HG03575 (cell line): ENCODE measurements around the gene USH2A.

ENCODE experiments used
- ATAC-seq: cut with Tn5 transposase; IDR thresholded peaks from one replicate; pipeline ENCODE4 v1.9.1; 2021; ENCODE audit not compliant: unreplicated experiment, insufficient number of reproducible peaks, low FRiP score; ENCODE audit errors: extremely low read depth

USH2A gene

DNA sequence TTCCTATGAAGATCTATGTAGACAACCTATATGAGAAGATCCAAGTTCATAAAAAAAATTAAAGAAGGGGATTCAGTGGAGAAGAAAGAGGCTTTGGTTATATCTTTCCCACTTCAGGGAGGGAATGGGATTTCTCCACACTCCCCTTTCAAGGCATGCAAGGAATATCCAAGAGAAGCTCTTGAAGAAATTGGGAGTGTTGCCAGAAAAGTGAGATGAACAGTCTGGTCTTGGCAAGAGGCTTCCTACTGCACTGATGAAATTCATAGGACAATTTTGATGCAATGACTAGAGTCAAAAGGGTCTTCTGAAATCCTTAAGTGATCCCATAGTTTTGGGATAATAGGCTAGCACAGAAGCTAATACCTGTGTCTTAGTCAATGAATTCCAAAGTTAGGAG lies 703.1 kb downstream of the USH2A start:
- ATAC-seq = no peak

DNA sequence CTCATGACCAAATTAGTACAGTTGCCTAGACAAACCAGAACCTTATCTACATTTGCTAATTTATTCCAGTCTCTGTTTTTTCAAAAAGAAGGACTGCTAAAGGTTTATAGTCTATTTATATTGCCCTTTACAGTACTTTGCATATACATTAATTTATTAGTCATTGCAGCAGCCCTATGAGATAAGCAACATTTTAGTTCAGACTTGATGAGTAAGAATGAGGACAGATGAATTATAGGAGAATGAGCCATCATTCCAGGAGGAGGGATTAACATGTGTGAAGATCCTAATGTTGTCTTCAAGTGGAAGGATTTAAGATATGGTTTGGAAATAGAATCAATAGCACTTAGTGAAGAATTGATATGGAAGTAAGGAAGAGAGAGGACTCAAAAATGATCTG lies 703.7 kb downstream of the USH2A start:
- ATAC-seq = no peak

DNA sequence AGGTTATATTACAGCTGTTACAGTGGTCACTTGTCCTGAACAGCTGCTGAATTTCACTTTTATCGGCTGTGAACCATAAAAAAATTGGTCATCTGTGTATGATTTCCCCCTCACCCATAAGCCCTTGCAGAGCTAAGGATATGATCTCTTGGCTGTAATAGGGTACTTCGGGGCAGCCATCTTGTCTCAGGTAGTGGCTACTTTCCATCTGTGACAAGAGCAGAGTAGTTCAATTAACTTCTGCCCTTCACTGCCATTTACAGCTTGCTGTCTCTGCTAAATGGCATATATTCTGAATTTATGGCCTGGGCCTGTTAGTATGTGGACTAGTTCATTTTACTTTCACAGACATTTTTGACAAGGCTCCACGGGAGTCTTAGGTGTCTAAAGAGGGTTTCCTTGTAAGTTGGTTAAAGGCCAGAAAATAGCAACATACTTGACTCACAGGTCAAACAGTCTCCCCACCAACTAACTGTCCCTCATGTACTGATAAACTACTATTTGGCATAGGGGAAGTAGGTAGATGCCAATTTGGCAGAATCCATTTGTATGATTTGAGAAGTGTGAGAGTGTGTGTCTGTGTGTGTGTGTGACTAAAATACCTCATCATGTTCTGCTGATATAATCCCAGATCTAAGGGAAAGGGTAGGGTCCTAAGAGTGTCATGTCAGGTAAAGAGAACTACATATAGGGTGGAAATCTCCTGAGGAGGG lies 704.5 kb downstream of the USH2A start:
- ATAC-seq = no peak

DNA sequence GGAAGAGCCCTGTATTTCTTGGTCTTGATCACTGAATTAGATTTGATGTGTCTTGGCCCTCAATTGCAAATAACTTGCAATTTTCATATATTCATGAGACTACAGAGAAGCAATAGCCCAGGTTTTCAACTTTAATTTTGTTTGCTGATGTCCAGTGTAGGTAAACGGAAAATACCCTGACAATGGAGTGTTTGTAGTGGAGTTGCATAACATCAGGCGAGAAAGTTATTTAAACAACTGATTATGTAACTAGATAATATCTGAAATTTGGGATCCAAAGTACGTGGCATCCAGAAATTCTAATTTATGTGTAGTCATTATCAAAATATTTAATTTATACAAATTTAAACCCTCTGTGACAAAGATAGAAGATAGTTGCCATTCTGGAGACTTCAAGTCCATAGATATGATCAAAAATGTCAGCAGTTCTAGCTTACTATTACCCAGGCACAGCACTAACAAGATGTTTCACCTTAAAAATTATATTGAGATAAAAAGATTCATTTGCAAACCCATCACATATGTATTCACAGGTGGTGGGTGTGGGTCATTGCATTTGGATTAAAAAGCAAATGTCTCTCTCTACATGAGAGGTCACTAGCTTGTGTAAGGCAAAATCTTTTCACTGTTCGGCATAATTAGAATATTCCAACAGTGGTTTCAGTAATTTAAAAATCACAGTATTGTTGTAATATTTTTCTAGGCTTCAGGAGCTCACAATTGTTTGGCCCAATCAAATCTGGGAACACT lies 705.4 kb downstream of the USH2A start:
- ATAC-seq = no peak

DNA sequence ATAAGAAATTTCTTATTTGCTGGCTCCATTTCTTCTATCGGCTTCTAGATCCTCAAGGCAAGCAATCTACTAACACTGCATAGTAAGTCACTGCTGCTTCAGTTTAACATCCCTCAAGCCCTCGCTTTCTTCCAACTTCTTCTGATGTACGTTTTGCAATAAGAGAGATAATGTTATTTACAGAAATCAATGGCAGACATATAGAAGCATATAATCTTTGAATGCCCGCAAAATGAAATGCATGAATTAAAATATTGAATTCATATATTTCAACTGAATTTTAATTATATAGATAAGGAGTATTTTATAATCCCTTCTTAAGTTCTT lies 712.4 kb downstream of the USH2A start:
- no peak for ATAC-seq

DNA sequence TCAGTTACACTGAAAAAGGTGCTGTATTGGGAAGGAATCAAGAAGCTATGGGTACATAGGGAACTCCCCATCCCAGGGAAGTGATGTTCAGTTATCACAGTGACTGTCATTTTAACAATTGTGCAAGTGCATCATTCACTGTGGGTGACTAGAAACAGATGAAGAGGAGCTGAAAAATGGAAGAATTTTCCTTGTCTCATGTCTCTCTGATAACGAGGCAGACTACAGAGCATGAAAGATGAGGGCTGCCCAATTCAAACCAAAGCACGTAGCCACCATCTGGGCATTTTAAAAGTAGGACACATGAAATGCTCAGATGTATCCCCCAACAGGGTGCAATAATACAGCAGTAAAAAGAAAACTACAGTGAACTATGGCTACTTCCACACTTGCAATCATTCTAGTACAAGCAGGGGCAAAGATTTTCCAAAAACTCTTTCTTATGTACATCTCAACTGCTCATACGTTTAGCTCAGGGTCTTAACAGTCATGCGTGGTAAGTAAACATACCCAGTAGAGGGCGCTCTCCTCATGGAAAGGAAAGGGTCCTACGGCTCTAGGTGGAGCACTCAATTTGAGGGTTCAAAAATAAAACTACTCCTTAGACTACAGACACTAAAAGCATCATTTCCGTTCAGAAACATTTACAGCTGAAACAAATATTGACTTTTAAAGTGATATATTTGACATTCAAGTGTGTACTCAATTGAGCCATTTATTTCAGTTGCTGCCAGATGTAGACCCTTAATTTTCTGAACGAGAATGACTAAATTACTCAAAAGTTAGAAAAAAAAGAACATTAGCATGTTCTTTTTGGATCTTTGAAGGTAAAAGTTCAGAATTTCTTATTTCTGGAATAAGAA lies 713.0 kb downstream of the USH2A start:
- no peak for ATAC-seq

DNA sequence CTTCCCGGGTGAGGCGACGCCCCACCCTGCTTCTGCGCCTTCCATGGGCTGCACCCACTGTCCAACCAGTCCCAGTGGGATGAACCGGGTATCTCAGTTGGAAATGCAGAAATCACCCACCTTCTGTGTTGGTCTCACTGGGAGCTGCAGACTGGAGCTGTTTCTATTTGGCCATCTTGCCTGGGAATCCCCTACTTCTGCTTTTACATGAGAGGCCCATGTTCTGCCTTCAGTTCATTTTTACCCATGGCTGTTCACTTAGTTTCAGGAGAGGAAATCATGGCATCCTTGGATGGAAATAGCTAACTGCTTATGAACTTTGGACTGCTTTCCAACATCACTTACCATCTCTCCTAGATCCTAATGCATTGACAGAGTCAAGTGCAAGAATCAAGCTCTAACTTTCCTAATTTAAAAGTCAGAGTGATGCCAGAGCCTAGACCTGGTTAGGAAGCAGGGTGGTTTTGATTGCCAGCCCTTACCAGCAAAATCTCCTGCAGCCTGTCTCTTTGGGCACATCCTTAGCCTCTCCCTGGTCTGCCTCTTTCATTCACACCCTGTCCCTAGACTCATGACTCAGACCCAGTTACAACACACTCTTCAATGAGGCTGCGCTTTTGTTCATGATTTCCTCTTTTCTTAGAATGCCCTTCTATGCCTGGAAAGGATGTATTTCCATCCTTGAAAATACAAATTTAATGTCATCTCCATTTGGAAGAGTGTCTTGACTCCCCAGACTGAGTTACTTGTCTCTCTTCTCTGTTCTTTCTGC lies 719.0 kb downstream of the USH2A start:
- no peak for ATAC-seq

DNA sequence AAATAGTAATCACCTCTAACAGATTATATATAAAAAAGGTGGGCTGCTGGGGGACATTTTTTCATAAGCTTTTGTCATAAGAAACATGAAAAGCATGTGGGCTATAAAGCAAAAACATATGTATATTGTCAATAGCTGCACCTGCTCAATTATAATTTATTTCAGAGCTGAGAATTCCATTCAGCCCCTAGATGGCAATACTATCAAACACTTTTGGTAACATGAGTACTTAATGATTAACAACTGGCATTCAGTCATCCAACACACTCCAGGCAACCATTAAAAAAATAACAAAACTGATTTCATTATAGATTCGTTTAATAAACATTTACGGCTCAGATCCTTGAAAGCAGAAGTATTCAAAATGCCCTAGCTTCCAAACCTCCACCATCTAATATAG lies 741.0 kb downstream of the USH2A start:
- no peak for ATAC-seq

DNA sequence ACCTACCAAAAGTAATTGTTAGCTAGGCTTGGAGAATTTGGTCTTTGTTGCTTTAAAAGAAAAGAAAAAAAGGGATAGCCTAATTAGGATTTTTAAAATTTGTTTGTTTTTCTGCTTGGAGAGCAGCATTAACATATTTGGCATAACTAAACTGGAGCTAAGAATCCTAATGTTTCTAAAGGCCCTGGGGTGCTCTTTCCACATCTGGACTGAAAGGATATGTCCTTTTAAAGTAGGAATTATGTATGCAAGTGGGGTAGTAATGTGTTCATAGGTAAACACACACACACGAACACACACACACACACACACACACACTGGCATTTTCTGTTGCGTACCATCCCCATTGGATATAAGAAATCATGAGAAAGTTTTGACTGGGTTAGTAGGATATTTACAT lies 742.2 kb downstream of the USH2A start:
- ATAC-seq = no peak

DNA sequence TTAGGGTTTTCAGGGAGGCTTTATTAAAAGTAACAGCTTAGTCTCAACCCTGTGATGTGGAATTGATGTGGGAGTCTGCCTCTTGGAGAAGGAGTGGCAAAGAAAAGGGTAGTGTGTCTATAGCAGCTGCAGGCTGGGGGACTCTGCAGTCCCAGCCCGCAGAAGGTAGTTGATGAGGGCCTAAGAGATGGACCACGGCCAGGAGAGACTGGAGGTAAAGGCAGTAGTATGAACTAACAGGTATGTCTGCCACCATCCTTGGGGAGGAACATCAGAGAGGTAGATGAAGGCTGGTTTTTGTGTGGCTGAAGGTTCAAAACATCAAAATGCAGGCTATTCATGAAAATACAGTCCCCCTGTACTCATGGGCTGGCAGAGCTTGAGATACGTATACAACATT lies 744.0 kb downstream of the USH2A start:
- no peak for ATAC-seq

DNA sequence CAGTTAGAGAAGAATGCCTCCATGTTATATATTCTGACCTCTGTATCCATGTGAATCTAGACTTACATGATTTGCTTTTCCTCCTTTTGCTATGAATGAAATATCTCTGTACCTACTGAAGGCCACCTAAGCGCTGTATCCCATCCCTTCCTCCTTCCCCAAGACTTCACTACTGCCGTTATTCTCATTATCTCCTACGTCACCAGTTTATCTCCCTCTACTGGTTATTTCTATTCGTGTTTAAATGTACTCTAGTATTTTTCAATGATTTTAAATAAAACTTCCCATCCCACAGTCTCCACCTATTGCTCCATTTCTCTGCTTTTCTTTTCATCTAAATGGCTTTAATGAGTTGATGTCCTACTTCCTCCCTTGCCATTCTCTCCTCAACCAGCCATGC lies 746.1 kb downstream of the USH2A start:
- no peak for ATAC-seq

DNA sequence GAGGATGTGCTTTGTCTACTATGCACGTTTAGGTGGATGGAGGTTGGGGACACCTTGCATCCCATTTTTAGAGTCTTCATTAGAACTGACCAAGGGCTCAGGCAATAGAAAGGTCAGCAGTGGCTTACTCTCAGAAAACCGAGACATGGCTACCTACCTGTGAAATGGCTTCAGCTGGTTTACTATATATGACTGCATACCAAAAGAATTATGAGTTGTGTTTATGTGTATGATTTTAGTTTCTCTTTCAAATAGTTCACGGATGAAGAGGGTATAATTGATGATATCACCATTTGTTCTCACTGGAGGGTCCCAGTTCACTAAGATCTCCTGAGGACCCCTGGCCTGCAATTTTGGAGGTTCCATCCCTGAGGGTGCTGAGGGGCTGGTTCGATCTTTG lies 749.3 kb downstream of the USH2A start:
- no peak for ATAC-seq

DNA sequence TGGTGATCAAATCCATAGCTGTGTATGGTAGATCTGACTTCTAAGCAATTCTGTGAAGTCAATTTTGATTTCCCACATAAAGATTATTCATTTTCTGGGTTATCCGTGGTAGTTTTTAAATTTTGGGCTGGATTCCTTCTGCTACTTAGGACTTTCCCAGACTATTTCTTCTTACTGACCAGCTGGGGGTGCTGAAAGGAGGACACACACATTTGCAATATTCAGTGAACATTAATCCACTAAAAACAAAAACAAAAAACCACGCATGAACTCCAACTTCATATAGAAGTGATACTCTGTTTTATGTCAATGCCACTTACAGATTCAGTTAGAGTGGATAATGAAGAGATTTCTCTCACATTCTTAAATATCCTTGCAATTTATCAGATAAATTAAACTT lies 750.8 kb downstream of the USH2A start:
- ATAC-seq = no peak

DNA sequence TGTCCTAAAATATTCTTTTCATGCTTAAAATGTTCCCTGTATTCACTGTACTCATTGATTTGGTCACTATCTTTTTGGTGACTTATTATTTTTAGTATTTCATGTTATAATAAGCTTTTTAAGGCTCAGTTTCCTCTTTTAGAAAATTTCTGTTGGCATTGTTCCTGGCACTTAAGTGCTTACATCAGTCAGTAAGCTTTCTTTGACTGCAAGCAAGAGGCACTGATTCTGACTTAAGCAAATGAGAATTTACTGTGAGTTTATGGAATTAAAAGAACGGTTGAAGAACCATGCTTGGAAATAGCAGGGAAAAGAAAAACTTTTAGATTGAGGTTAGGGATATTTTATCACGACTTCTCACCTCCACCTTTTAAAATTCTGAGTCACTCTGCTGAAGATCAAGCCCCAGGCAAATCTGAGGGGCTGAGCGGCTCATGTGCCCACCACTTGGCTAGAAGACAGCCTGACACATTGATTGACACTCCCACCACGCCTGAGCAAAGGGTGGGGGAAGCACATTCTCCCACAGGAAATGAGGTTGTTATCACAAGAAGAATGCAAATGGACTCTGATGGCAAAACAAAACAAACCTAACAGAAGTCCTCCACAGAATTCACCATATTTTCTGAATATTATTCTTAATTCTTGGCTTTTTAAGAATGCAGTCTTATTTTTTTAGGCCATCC lies 753.3 kb downstream of the USH2A start:
- ATAC-seq = no peak

DNA sequence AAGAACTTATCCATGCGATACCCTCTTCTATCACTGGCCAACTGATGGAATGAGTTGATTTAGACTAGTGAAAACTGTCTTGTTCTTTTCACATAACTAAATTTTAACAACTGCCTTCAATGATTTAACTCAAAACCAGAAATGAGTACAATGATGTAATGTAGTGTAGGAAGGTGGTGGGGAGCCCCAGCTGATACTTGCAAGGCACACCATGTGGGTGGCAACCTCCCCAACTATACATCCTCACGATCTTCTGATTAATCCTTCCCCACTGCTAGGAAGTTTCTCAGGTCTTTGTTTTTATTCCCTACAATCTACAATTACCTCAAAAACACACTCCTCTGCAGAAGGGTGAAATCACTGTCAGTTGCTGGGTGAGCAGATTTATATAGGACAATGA lies 755.5 kb downstream of the USH2A start:
- ATAC-seq = no peak

DNA sequence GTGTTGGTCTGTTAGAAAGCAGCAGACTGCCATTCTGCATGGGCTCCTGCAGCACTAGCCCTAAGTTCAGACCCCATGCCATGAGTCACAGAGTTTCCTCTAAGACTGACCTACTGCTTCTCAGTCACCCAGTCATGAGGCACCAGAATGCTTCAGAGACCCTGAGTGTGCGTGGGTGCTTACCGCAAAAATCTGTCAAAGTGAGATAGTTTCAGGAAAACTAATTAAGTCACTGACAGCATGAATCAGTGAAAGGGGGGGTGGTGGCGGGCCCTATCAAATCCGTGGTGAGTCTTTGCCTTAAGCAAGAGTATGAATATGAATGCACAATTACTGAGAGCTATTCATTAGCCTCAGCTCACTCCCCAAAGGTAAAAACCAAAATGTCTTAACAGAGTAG lies 758.0 kb downstream of the USH2A start:
- ATAC-seq = no peak

DNA sequence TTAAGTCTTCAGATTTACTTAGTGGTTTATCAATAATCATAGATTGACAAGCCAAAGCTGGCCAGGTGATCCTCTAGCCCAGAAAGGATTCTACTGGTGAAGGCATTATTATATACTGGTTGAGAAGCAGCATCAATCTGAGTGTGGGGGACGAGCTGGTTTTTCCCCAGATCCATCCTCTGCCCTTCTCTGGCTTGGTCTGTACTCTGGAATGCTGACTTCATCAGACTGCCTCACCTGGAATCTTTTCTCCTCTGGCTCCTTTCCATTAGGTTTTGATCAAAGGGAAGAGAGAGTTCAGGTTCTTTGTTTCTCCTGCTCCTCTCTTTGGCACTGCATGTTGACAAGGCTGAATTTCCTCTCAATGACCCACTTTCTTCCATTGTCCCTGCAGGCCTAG lies 762.2 kb downstream of the USH2A start:
- no peak for ATAC-seq

DNA sequence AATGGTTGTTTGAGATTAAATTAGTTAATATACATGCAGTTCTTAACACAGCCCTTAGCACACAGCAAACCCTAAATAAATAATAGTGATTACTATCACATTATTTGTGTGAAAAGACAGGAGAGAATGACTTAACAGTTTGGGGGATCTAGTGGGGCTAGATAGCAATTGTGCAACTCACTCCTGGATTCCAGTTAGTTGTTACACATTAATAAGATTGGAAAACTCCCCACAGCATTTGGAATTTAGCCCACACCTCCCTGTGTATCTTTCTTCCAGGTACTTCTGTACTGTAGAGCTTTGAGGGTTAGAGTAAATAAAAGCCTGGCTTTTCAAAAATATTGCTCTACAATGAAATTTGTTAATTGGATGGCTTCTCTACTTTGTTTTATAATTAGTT lies 763.0 kb downstream of the USH2A start:
- no peak for ATAC-seq

DNA sequence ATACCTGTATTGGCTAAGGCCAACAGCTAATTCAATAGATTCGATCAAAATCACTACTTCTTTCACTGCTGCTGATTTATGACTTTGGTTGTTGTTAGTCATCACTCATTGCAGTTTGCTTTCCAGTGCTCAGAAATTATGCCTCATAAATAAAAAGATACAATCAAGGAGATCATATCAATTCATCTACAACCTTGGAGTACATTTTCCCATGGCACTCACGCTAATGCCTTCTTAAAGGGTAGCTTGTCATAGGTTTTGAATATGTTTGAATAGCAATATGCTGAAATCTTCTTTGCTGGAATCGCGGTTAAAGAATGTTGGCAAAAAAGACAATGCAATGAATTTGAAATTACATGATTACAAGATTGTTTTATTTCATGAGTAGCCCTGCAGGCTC lies 766.2 kb downstream of the USH2A start:
- ATAC-seq = no peak
